Stimulated activated CD8-positive, alpha-beta memory T cell treated with anti-CD3 and anti-CD28 coated beads, Interleukin-7, amount 100 ng/mL, for 1 hour (primary cell): ENCODE data around the gene MERTK.
"Not testable (repeated sequence)": the region's sequence is repeated elsewhere in the genome, so short reads cannot be mapped to it uniquely, and the experiment has no call there.

Source experiments
- DNase-seq, 2 donors: peaks; one replicate each; pipeline ENCODE4 v3.0.0-alpha.2; 2020; ENCODE audit warnings: low read depth in 2 of 2

Gene MERTK

GRCh38 chr2:111945444-111946293 lies 47.3 kb downstream of the MERTK start:
- DNase-seq: no peak

GRCh38 chr2:111946294-111947114 lies 48.1 kb downstream of the MERTK start:
- no peak for DNase-seq

GRCh38 chr2:111947219-111947618 lies 48.8 kb downstream of the MERTK start:
- DNase-seq: no peak

GRCh38 chr2:111948832-111949231 lies 50.4 kb downstream of the MERTK start:
- no peak for DNase-seq

GRCh38 chr2:111950236-111950635 lies 51.8 kb downstream of the MERTK start:
- DNase-seq: no peak

GRCh38 chr2:111951486-111951885 lies 53.1 kb downstream of the MERTK start:
- no peak for DNase-seq

GRCh38 chr2:111952871-111953452 lies 54.6 kb downstream of the MERTK start:
- DNase-seq: no peak

- DNase-seq: no peak
Observed at GRCh38 chr2:111954602-111955332, 56.4 kb downstream of the MERTK start.

GRCh38 chr2:111957872-111958354 lies 59.5 kb downstream of the MERTK start:
- no peak for DNase-seq

- no peak for DNase-seq
Observed at GRCh38 chr2:111958901-111959300, 60.5 kb downstream of the MERTK start.

- DNase-seq: no peak
Observed at GRCh38 chr2:111961663-111962062, 63.3 kb downstream of the MERTK start.

GRCh38 chr2:111963086-111963485 lies 64.7 kb downstream of the MERTK start:
- DNase-seq: not testable (repeated sequence)

- not testable (repeated sequence) for DNase-seq
Observed at GRCh38 chr2:111963508-111963907, 65.1 kb downstream of the MERTK start.

- no peak for DNase-seq
Observed at GRCh38 chr2:111965062-111965461, 66.7 kb downstream of the MERTK start.

GRCh38 chr2:111966241-111966640 lies 67.8 kb downstream of the MERTK start:
- no peak for DNase-seq

- no peak for DNase-seq
Observed at GRCh38 chr2:111967018-111967417, 68.6 kb downstream of the MERTK start.

- DNase-seq: no peak
Observed at GRCh38 chr2:111970453-111970852, 72.0 kb downstream of the MERTK start.

GRCh38 chr2:111972955-111973565 lies 74.7 kb downstream of the MERTK start:
- DNase-seq: no peak

GRCh38 chr2:111973701-111974100 lies 75.3 kb downstream of the MERTK start:
- DNase-seq: no peak

- no peak for DNase-seq
Observed at GRCh38 chr2:111975053-111975552, 76.7 kb downstream of the MERTK start.

GRCh38 chr2:111975819-111976218 lies 77.4 kb downstream of the MERTK start:
- DNase-seq: no peak
